HG03342 (cell line): Measurements from ENCODE around the gene TNNT1.
"Not testable (repeated sequence)": the region's sequence is repeated elsewhere in the genome, so short reads cannot be mapped to it uniquely, and the experiment has no call there.

Source experiments
- ATAC-seq: cut with Tn5 transposase; IDR thresholded peaks from one replicate; pipeline ENCODE4 v1.9.1; 2021; ENCODE audit warnings: mild to moderate bottlenecking, moderate library complexity; ENCODE audit not compliant: unreplicated experiment

Gene TNNT1

GRCh38 chr19:55171440-55171839 is 22.4 kb upstream of the TNNT1 start:
- no peak for ATAC-seq

DNA sequence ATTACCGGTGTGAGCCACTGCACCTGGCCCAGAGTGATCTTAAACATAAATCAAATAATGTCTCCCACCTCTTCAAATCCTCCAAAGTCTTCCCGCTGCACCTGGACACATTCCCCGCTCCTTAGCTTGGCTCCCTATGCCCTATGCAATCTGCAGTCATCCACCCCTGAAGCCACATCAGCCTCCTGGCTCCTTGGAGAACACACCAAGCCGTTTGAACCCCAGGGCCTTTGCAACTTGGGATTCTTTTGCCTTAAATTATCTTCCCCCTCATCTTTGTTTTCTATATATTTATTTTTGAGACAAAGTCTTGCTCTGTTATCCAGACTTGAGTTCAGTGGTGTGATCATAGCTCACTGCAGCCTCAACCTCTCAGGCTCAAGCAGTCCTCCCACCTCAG is 20.1 kb upstream of the TNNT1 start:
- no peak for ATAC-seq

DNA sequence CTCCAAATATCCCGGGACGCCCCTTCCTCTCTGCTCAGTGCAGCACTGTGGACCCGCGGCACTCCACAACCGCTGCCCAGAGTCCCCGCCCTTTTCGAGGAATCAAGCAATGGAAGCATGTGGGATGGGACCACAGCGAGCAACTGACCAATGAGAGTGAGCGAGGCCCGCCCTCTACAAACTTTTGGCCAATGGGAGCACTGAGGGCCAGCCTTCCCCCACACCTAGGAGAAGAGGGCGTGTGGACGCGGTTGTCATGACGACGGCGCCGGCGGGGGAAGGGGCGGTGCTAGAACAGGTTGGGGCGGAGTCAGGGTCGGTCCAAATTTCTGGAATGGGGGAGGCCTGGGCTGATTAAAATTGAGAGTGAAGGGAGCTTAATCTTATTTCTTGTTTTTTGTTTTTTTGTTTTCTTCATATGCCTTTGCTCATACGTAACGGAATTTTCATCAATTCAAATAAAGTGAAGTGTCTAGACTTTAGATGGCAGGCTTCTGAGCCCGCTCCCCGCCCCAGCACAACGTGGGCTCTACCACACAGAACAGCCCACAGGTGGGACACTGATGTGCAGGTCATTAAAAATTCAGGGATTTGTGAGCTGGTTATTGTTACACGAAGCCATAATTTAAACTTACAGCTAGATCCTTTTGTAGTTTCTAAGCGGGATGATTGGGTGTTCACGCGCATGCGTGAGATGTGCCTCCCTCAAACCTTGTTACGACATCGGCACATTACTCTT is 17.7 kb upstream of the TNNT1 start, which contains the start of gene DNAAF3:
Gene DNAAF3, minus strand, starts transcription at position 84 of the 739 bp plus-strand sequence. CDS start 200 bp downstream, outside the sequence.
- ATAC-seq = peak; percentile 88

- peak; percentile 40 for ATAC-seq
Observed at GRCh38 chr19:55165952-55166529, 17.0 kb upstream of the TNNT1 start.

GRCh38 chr19:55161571-55162322 is 12.7 kb upstream of the TNNT1 start:
- no peak for ATAC-seq

DNA sequence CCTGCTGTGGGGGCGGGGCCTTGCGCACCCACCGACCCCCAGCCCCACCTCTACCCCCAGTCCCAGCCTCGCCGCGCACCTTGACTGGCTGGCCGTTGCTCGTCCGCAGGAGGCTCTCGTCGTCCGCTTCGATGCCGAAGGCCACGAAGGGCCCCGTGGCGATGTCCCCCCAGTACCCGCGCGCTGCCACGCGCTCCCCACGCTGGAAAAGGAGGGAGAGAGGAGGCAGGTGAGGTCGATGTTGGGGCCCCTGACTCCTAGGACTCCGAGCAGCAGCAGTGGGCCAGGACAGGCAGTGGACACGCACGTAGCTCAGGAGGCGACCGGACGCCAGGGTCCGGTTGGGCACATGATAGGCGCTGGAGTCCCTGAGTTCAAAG is 12.0 kb upstream of the TNNT1 start:
- ATAC-seq = no peak

- peak; percentile 69 for ATAC-seq
Observed at GRCh38 chr19:55160128-55160985, 11.4 kb upstream of the TNNT1 start.

- ATAC-seq = no peak
Observed at GRCh38 chr19:55158848-55159749, 10.1 kb upstream of the TNNT1 start.

DNA sequence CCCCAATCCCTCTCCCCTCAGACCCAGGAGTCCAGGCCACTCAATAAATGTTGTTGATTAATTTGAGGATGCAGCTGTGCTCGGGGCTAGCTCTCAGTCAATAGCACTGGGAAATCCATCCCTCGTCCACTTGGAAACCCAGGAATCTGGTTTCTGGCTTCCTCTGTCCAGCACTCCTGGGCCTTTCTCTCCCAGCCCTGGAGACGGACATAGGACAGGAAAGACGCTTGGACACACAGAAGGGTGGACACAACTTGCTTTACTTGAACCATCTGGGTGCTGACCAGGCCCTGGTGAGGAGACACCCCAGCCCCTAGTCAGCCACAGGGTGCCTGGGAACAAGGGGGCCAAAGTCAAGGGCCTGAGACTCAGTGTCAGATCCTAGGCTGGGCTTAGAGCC is 9.4 kb upstream of the TNNT1 start:
- no peak for ATAC-seq

DNA sequence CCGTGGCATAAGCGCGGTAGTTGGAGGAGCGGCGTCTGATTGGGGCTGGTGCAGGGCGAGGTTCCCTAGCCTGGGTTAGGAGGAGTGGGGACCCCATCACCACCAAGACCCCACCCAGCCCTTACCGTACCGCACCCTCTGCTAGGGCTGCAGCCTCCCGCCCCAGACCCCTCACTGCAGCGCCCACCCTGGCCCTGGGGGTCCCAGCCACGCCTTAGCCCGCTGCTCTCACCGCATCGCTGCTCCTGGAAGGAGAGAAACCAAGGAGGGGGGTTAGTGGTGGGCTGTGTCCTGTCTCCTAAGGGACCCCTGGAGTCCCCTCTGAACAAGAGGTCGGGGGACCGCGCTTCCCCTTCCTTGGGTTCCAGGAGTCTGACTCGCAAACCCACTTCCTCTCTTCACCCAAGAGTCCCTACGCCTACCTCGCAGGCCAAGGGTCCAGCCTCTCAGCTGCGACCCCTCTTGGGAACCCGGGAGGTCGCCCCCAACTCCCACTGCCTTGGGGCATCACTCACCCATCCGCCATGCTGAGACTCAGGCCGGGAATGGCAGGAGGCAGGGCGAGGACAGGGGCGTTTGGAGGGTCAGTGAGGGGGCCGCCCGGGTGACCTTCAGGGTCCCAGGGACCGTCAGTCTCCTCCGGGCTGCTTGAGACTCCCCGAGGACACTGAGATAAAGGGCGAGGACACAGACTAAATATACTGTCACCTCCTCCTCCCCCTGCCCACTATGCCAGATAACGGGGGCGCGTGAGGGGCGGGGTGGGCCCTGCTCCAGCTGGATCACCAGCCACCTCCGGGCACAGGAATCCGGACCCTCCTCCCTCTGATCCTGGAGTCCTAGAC is 8.3 kb upstream of the TNNT1 start, which contains the start of gene TNNI3:
Gene TNNI3, minus strand, starts transcription at position 669 of the 845 bp plus-strand sequence. Its CDS starts 143 bp downstream, at position 526.
- ATAC-seq = no peak

DNA sequence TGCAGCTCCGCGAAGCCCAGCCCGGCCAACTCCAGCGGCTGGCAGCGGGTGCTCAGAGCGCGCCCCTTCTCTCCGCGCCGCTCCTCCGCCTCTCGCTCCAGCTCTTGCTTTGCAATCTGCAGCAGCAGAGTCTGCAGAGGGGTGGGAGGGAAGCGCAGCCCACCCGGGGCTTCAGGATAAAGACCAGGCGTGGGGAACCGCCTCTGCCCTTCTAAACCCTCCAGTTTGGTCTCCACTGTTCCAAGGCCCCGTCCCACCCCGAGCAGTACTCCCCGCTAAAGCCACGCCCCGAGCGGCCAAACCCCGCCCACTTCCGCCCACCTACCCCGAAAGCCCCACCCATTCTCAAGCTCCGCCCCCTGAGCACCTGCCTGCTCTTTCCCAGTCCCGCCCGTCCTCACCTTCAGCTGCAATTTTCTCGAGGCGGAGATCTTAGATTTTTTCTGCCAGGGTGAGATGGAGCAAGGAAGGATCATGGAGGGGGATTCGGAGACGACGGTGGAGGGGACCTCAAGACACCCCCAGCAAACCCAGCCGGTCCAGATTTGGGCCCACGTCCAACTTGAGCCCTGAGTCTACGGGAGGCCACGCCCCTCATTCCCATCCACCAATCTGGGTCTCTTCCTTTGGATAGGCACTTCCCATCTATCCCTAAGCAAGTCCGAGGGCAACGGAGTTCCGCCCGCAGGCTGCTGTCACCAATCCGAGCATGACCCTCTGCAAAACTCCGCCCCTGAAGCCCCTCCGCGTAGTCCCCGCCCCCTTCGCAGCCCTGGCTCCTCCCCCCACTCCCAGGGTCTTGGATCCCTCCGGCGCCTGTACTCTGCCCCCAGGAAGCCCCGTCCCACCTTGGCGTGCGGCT is 7.4 kb upstream of the TNNT1 start:
- ATAC-seq = no peak

- not testable (repeated sequence) for ATAC-seq
Observed at GRCh38 chr19:55155784-55156183, 6.8 kb upstream of the TNNT1 start.

GRCh38 chr19:55153652-55154264 is 4.8 kb upstream of the TNNT1 start:
- ATAC-seq = no peak

DNA sequence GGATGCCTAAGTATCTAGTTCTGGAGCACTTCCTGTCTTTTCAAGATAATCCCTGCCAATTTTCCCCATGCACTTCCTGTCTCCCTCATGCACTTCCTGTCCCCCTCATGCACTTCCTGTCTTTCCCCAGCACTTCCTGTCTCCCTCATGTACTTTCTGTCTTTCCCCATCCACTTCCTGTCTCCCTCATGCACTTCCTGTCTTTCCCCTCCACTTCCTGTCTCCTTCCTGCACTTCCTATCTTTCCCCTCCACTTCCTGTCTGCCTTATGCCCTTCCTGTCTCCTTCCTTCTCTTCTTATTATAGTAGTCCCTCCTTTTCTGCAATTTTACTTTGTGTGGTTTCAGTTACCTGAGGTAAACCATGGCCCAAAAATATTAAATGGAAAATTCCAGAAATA is 3.0 kb upstream of the TNNT1 start:
- ATAC-seq = no peak

DNA sequence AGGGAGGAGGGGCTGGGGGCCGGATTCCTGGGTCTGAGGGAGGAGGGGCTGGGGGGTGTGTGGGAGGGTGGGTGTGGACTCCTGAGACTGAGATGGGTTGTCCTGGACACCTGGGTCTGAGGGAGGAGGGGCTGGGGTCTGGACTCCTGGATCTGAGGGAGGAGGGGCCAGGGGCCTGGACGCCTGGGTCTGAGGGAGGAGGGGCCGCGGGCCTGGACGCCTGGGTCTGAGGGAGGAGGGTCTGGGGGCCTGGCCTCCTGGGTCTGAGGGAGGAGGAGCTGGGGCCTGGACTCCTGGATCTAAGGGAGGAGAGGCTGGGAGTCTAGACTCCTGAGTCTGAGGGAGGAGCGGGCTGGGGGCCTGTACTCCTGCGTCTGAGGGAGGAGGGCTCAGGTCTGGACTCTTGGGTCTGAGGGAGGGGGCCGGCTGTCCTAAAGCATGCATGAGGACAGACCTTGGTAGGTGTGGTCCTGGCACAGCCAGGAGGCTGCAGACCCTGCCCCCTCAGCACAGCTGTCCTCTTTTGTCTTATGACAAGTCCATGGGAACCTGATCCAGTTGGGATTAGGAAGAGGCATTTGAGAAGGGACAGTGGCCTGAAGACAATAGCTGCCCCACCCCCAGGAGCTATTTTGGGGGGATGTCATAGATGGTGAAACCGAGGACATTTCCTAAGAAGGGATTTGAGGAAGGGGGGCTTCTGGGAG is 1.3 kb downstream of the TNNT1 start:
- no peak for ATAC-seq

DNA sequence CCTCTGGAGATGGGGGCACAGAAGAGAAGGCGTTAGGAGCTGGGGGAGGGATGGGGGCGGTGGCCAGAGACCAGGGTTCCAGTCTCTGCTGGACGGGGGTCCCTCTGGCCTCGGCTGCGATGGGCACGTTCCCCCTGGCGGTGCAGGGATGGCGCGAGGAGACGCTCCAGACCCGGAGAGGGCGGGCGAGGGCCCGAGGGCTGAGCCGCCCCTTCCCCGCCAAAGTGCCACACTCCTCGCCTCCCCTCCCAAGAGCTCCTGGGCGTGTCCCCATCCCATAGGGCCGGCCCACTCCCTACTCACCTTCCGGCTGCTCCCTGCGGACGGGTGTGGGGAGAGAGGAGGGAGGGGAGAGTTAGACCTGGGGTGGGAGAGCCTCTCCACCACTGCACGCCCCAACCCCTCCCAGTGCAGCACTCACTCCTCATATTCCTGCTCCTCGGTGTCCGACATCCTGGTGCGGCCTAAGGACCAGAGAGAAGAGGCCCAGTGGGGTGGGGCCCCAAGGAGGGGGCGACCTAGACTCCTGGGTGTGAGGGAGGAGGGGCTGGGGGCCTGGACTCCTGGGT is 2.2 kb downstream of the TNNT1 start:
- no peak for ATAC-seq
